Endodermal cell (in vitro differentiated cells): ENCODE results near the gene ADAMTS17. TPM values are rescaled to one million over a fixed set of nuclear protein-coding genes. Genes with fewer than 3 reads are reported as not detected.
A peak's percentile ranks its signal among the peaks of the same experiment; 100 is the strongest.

Experiments
- DNase-seq: peaks from one replicate; pipeline ENCODE4 v3.0.0-alpha.2; 2017
- H3K27ac ChIP-seq: 2 replicates; pipeline ENCODE4 v1.5.1; 2013; ENCODE audit warnings: mild to moderate bottlenecking, low read depth, low read length, moderate library complexity
- H3K27me3 ChIP-seq: 2 replicates; pipeline ENCODE4 v1.6.1; 2013; ENCODE audit warnings: mild to moderate bottlenecking, low read length, moderate library complexity; ENCODE audit not compliant: insufficient read depth, control insufficient read depth, poor library complexity, severe bottlenecking
- H3K36me3 ChIP-seq: 2 replicates; pipeline ENCODE4 v1.7.0; 2013; ENCODE audit warnings: mild to moderate bottlenecking, low read length, moderate library complexity; ENCODE audit not compliant: control insufficient read depth, insufficient read depth
- H3K4me1 ChIP-seq: one replicate; pipeline ENCODE4 v1.7.0; 2013; ENCODE audit warnings: low read length; ENCODE audit not compliant: control insufficient read depth, insufficient read depth
- H3K4me3 ChIP-seq: 2 replicates; pipeline ENCODE4 v1.5.1; 2013; ENCODE audit warnings: mild to moderate bottlenecking, low read length, moderate library complexity
- H3K9ac ChIP-seq: 2 replicates; pipeline ENCODE4 v1.6.1; 2013; ENCODE audit warnings: mild to moderate bottlenecking, low read length, moderate library complexity; ENCODE audit not compliant: poor library complexity, severe bottlenecking; ENCODE audit errors: extremely low read depth
- H3K9me3 ChIP-seq: 2 replicates; pipeline ENCODE4 v1.6.1; 2013; ENCODE audit warnings: mild to moderate bottlenecking, low read length, moderate library complexity; ENCODE audit not compliant: control insufficient read depth
- H3K27ac Mint-ChIP-seq: 2 replicates; pipeline ENCODE4 v1.8.0; 2020; ENCODE audit warnings: mixed read lengths
- H3K27me3 Mint-ChIP-seq: 2 replicates; pipeline ENCODE4 v1.8.0; 2021; ENCODE audit warnings: mild to moderate bottlenecking, mixed read lengths; ENCODE audit not compliant: insufficient read depth
- H3K36me3 Mint-ChIP-seq: 2 replicates; pipeline ENCODE4 v1.8.0; 2020; ENCODE audit warnings: low read depth, mixed read lengths
- H3K4me1 Mint-ChIP-seq: 2 replicates; pipeline ENCODE4 v1.8.0; 2020; ENCODE audit warnings: mixed read lengths
- H3K4me3 Mint-ChIP-seq: 2 replicates; pipeline ENCODE4 v1.8.0; 2020; ENCODE audit warnings: mild to moderate bottlenecking, moderate library complexity, mixed read lengths
- H3K9me3 Mint-ChIP-seq: 2 replicates; pipeline ENCODE4 v1.8.0; 2020; ENCODE audit warnings: mild to moderate bottlenecking, mixed read lengths
- CTCF ChIP-seq: fragments of 200-600 bp; sonication (generic); conservative IDR thresholded peaks from 2 replicates; pipeline ENCODE4 v1.5.0; 2021; ENCODE audit warnings: antibody characterized with exemption, mild to moderate bottlenecking
- WGBS, 2 experiments: methylation state at CpG; one replicate each; pipeline versions ENCODE4 v1.1.5 to v1.1.7; 2013; ENCODE audit warnings: missing lambda C conversion rate in 2 of 2, mixed read lengths in 1 of 2; ENCODE audit not compliant: insufficient coverage in 1 of 2, insufficient read length in 1 of 2; 5-methylcytosine and 5-hydroxymethylcytosine counted together
- total RNA-seq, 2 donors: library from RNA; stranded (reverse); fragmentation: NEBNext Ultra II Directional in 1 of 2; extraction: Animal tissue kit (Norgen Biotek cat#: 25700) in 1 of 2; gene quantifications; 2 replicates in 1 of 2; 3 replicates in 1 of 2; pipeline ENCODE4 v1.2.1, GENCODE V29; 2021

The ADAMTS17 gene
- total RNA-seq, 2 donors from 2014 or later, result 0.82 to 2.3 TPM

DNA sequence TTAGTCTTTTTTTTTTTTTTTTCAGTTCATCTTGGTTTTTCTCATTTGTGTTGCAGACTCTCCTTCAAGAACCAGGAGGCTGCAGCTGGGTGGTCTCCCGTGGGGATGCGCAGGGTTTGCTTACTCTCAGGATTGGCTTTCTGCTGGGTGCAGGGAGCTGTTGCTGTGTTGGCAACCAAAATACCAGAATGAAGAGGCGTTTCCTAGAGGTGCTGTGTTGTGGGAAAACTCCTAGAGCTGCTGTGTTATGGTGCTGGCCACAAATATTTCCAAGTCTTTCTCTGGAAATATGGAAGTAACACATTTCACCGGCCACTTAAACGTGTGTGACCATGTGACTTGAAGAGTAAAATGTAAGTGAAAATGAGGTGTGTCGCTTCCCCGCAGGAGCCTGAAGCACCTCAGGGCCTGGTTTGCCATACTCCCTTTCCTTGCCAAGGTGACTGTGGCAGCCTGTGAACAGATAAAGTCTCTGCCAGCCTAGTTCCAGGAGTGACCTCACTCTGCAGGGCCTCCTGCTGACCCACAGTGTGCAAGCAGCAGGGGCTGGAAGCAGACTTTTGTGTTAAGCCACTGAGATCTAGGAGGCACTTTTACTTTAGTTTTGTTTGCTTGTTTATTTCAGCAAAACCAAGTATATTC is 258.9 kb downstream of the ADAMTS17 start:
- H3K4me3 Mint-ChIP-seq, result no peak overlapping the region
- Histone ChIP-seq H3K36me3 (no peaks in the 10 kb centered on the region), H3K9me3 (no peaks in the 10 kb centered on the region), H3K27ac (no peak overlapping the region), H3K27me3 (no peaks in the 10 kb centered on the region), H3K9ac (no peak overlapping the region), H3K4me1 (no peaks in the 10 kb centered on the region), H3K4me3 (no peak overlapping the region)
- DNase-seq, result peak; percentile 49
- no peak overlapping the region for H3K27ac Mint-ChIP-seq
- H3K9me3 Mint-ChIP-seq, result peaks cover 17% of the 10 kb centered on the region
- WGBS, 2 experiments, result 85 to 91% methylated on average over 5 to 7 of the region's 7 CpGs
- H3K36me3 Mint-ChIP-seq, result peaks cover 3% of the 10 kb centered on the region
- peaks cover 16% of the 10 kb centered on the region for H3K4me1 Mint-ChIP-seq
- peaks cover 8% of the 10 kb centered on the region for H3K27me3 Mint-ChIP-seq
- no peak for TF ChIP-seq CTCF

- no peaks in the 10 kb centered on the region for H3K4me1 ChIP-seq
- H3K27me3 ChIP-seq, result no peaks in the 10 kb centered on the region
- H3K9ac ChIP-seq, result no peak overlapping the region
- WGBS, 2 experiments, result 90% methylated on average over 3 of the region's 4 CpGs; no CpG with 5 or more reads in 1 of the 2 experiments
- no peak overlapping the region for H3K27ac ChIP-seq
- no peak for DNase-seq
- H3K4me3 ChIP-seq, result no peak overlapping the region
- no peak for TF ChIP-seq CTCF
- peaks cover 14% of the 10 kb centered on the region for H3K9me3 Mint-ChIP-seq
- H3K36me3 Mint-ChIP-seq, result peaks cover 3% of the 10 kb centered on the region
- no peaks in the 10 kb centered on the region for H3K36me3 ChIP-seq
- no peaks in the 10 kb centered on the region for H3K9me3 ChIP-seq
- H3K4me1 Mint-ChIP-seq, result peaks cover 16% of the 10 kb centered on the region
- peaks cover 5% of the 10 kb centered on the region for H3K27me3 Mint-ChIP-seq
- no peak overlapping the region for H3K4me3 Mint-ChIP-seq
- H3K27ac Mint-ChIP-seq, result no peak overlapping the region
Measured at GRCh38 chr15:100081454-100081853, 260.3 kb downstream of the ADAMTS17 start.

GRCh38 chr15:100078511-100079220 is 263.1 kb downstream of the ADAMTS17 start:
- H3K4me3 ChIP-seq, result no peak overlapping the region
- H3K9ac ChIP-seq, result no peak overlapping the region
- H3K27ac ChIP-seq, result no peak overlapping the region
- no peaks in the 10 kb centered on the region for H3K4me1 ChIP-seq
- 39 to 63% methylated on average over 4 to 5 of the region's 6 CpGs for WGBS, 2 experiments
- no peak for DNase-seq
- no peaks in the 10 kb centered on the region for H3K9me3 ChIP-seq
- peaks cover 4% of the 10 kb centered on the region for H3K9me3 Mint-ChIP-seq
- H3K4me1 Mint-ChIP-seq, result peaks cover 13% of the 10 kb centered on the region
- no peaks in the 10 kb centered on the region for H3K36me3 ChIP-seq
- H3K36me3 Mint-ChIP-seq, result peaks cover 2% of the 10 kb centered on the region
- no peak overlapping the region for H3K4me3 Mint-ChIP-seq
- no peak for TF ChIP-seq CTCF
- H3K27me3 ChIP-seq, result no peaks in the 10 kb centered on the region
- peaks cover 3% of the 10 kb centered on the region for H3K27me3 Mint-ChIP-seq
- no peak overlapping the region for H3K27ac Mint-ChIP-seq
